HUDEP-2 (cell line): ENCODE results near the gene ACP3.

Experiments used
- DNase-seq, 76 experiments: peaks; one replicate each; lab custom pipeline; 2025; ENCODE audit not compliant: unreplicated experiment in 76 of 76; lab: John Stamatoyannopoulos, UW

The ACP3 gene

DNA sequence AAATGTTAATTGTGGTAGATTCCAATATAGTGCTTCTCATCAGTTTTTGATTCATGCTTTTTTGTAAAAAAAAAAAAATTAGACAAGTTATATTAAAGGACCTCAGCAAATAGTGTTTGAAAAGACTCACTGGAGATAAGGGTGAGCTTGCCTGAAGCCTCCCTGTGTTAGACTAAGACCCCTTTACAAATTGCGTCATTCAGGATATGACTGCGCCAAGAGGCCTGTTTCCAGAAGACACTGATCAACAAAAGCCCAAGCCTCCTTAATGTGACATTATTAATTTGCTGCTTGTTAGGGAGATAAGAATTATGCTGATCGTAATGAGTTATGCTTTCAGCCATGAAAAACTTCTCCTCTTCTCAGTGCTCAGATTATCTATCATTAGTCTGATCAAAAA lies 87.1 kb downstream of the ACP3 start:
- DNase-seq, result no peak

DNA sequence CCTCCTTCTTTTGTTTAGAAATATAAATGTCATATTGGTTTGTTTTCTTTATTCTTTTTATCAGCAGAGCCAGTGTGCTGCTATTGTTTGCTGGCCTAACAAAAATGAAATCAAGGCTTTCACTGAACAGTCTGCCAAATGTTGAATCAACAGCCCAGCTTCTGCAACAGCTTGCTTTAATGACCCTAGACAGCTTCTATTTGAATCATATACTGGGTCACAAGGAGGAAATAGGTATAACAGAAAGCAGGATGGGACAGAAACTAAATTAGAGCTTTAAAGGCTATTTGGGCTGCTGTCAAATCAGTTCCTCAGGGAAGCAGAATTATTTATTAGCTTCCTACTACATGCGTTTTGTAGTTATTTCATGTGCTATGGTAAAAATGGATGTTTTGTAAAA lies 88.0 kb downstream of the ACP3 start:
- DNase-seq, result no peak

- no peak for DNase-seq
Measured at GRCh38 chr3:132405609-132406299, 88.5 kb downstream of the ACP3 start.

DNA sequence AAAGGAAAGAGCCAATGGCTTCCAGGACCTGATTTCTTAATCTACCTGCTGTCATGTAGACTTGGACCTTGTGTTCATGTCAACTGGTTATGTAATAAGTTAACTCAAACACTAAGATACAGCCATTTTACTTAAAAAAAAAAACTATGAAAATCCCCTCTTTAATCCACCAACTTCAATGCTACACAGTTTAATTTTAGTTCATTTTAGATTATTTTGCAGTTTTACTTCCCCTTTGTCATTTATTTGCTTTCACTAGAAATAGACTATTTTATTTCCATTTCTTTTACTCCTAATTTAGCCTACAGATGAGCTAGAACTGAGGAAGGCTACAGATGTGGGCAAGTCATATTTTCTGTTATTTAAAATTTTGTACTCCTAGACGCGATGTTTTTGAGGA lies 89.4 kb downstream of the ACP3 start:
- no peak for DNase-seq

- DNase-seq, result no peak
Measured at GRCh38 chr3:132407025-132407424, 89.8 kb downstream of the ACP3 start.
